Lung (tissue), 16 donors: Measurements from ENCODE around the gene GSTM4. TPM values are rescaled to one million over a fixed set of nuclear protein-coding genes. Genes with fewer than 3 reads are reported as not detected.

Experiments used
- ATAC-seq: fragments of 200-7000 bp; cut with Tn5 transposase; one replicate; pipeline ENCODE4 v1.9.1; 2020; ENCODE audit warnings: moderate number of reproducible peaks; ENCODE audit not compliant: insufficient read depth, low FRiP score
- DNase-seq, 3 donors: peaks; one replicate each; pipeline ENCODE4 v3.0.0-alpha.2; 2013 to 2017
- H3K27ac ChIP-seq, 2 donors: one replicate each; pipeline ENCODE4 v1.5.1; 2013; ENCODE audit warnings: mild to moderate bottlenecking in 2 of 2, moderate library complexity in 2 of 2, control low read depth in 1 of 2, inconsistent platforms in 1 of 2, low read depth in 1 of 2, low read length in 1 of 2
- H3K27me3 ChIP-seq, 3 donors: one replicate each; pipeline ENCODE4 v1.5.1; 2013; ENCODE audit warnings: low read length in 2 of 3; ENCODE audit not compliant: control insufficient read depth in 3 of 3, insufficient read depth in 3 of 3
- H3K36me3 ChIP-seq, 4 donors: one replicate each; pipeline ENCODE4 v1.5.1; 2013; ENCODE audit warnings: low read length in 4 of 4, mild to moderate bottlenecking in 1 of 4, moderate library complexity in 1 of 4; ENCODE audit not compliant: control insufficient read depth in 4 of 4, insufficient read depth in 4 of 4
- H3K4me1 ChIP-seq, 5 donors: one replicate each; pipeline ENCODE4 v1.5.1; 2013; ENCODE audit warnings: low read length in 5 of 5, mild to moderate bottlenecking in 2 of 5, moderate library complexity in 1 of 5; ENCODE audit not compliant: control insufficient read depth in 5 of 5, insufficient read depth in 5 of 5
- H3K4me3 ChIP-seq: one replicate; pipeline ENCODE4 v1.5.1; 2013; ENCODE audit warnings: mild to moderate bottlenecking, control low read depth, moderate library complexity
- H3K9ac ChIP-seq, 2 donors: one replicate each; pipeline ENCODE4 v1.5.1; 2013; ENCODE audit warnings: low read length in 2 of 2, control low read depth in 1 of 2; ENCODE audit not compliant: insufficient read depth in 1 of 2
- H3K9me3 ChIP-seq, 4 donors: one replicate each; pipeline ENCODE4 v1.5.1; 2013; ENCODE audit warnings: low read length in 3 of 4, mild to moderate bottlenecking in 1 of 4, moderate library complexity in 1 of 4; ENCODE audit not compliant: control insufficient read depth in 4 of 4, insufficient read depth in 3 of 4
- CTCF ChIP-seq: IDR thresholded peaks from 2 replicates; pipeline ENCODE4 v1.5.1; 2012; ENCODE audit warnings: mild to moderate bottlenecking; ENCODE audit errors: control extremely low read depth, extremely low read depth
- WGBS, 2 donors: extraction: QIAGEN DNeasy Blood & Tissue Kit; methylation state at CpG; one replicate each; pipeline ENCODE4 v1.1.7; 2013; 5-methylcytosine and 5-hydroxymethylcytosine counted together
- long read RNA-seq, 5 donors: transcript quantifications; one replicate each; lab custom pipeline, GENCODE V29; 2026
- polyA plus RNA-seq, 2 donors: library from polyadenylated mRNA; stranded (reverse); fragments of 200-250 nt; gene quantifications; one replicate each; pipeline ENCODE4 v1.2.1, GENCODE V29; 2013
- total RNA-seq, 2 donors: library from RNA; depleted of rRNA in 1 of 2; stranded (reverse); fragments of >200 nt in 1 of 2; gene quantifications; one replicate each; pipeline ENCODE4 v1.2.1, GENCODE V29; 2014 to 2021
- donor health status: control.
- donor health status: control.
- donor health status: Bipolar disorder and iron deficiency.
- donor health status: healthy.
- donor health status: DM: yes; HTN: yes; CAD: no.

GSTM4 gene
- 10 to 100 TPM; 18.6 to 19.7 TPM for total RNA-seq
- 10 to 100 TPM in 1 of 2 donors, 1 to 10 TPM in 1; 8.8 to 17.1 TPM for polyA plus RNA-seq
- long read RNA-seq, donor 1, transcript GSTM4-204 (8 exons, 1,412 nt): major isoform, 10 of 13 reads
- long read RNA-seq, donor 1, partial matches to known transcripts: 0 of 13 reads
- long read RNA-seq, donor 1, other reads (novel, unspliced or antisense): 0 of 13 reads
- long read RNA-seq, donor 2, partial matches to known transcripts: 0 of 1 reads
- long read RNA-seq, donor 2, other reads (novel, unspliced or antisense): 0 of 1 reads
- long read RNA-seq, donor 3, partial matches to known transcripts: 0 of 5 reads
- long read RNA-seq, donor 3, other reads (novel, unspliced or antisense): 0 of 5 reads
- long read RNA-seq, donor 4, partial matches to known transcripts: 11 of 25 reads
- long read RNA-seq, donor 4, other reads (novel, unspliced or antisense): 12 of 25 reads
- long read RNA-seq, donor 5, transcript GSTM4-204 (8 exons, 1,412 nt): major isoform, 12 of 18 reads
- long read RNA-seq, donor 5, partial matches to known transcripts: 0 of 18 reads
- long read RNA-seq, donor 5, other reads (novel, unspliced or antisense): 0 of 18 reads

- peak within 1 kb of the TSS; percentile 37 to 81 for H3K9ac ChIP-seq
Measured at GRCh38 chr1:109655615-109656519, at the start of gene GSTM4. Gene GSTM4 (plus strand): TSS chr1:109656099. CDS start chr1:109656390, 291 bp downstream.

GRCh38 chr1:109609881-109610280, 46.0 kb upstream of the GSTM4 start:
- no peak overlapping the region for H3K4me3 ChIP-seq
- no peak overlapping the region for H3K27ac ChIP-seq
- H3K27me3 ChIP-seq: peaks cover 0 to 8% (median 0%) of the 10 kb centered on the region in 3 donors
- peaks cover 0 to 7% (median 0%) of the 10 kb centered on the region in 5 donors for H3K4me1 ChIP-seq
- 96 to 97% methylated on average over 3 of the region's 3 CpGs for WGBS, 2 donors
- H3K9me3 ChIP-seq: no peaks in the 10 kb centered on the region
- ATAC-seq (no peak), DNase-seq (no peak)
- no peaks in the 10 kb centered on the region for H3K36me3 ChIP-seq
- H3K9ac ChIP-seq: no peak overlapping the region
- TF ChIP-seq CTCF: no peak

More at GRCh38 chr1:109655615-109656519, at the start of gene GSTM4:
- H3K27ac ChIP-seq: peak within 1 kb of the TSS; percentile 75 to 83
- DNase-seq (peak; percentile 87 to 88 (median 88)), ATAC-seq (peak; percentile 92)
- peaks cover 0 to 8% (median 5%) of the 10 kb centered on the region in 5 donors for H3K4me1 ChIP-seq
- no peaks in the 10 kb centered on the region for H3K9me3 ChIP-seq
- 0 to 2% methylated on average over 54 of the region's 54 CpGs for WGBS, 2 donors
- peaks cover 0 to 10% (median 1%) of the 10 kb centered on the region in 4 donors for H3K36me3 ChIP-seq
- H3K4me3 ChIP-seq: peak within 1 kb of the TSS; percentile 62
- no peak for TF ChIP-seq CTCF
- H3K27me3 ChIP-seq: no peaks in the 10 kb centered on the region

GRCh38 chr1:109610609-109611307, 45.1 kb upstream of the GSTM4 start:
- WGBS, 2 donors: 69 to 93% methylated on average over 3 of the region's 3 CpGs
- H3K4me3 ChIP-seq: no peak overlapping the region
- peaks cover 0 to 7% (median 0%) of the 10 kb centered on the region in 5 donors for H3K4me1 ChIP-seq
- no peak for DNase-seq
- H3K27me3 ChIP-seq: peaks cover 0 to 8% (median 0%) of the 10 kb centered on the region in 3 donors
- H3K9ac ChIP-seq: no peak overlapping the region
- H3K27ac ChIP-seq: no peak overlapping the region
- H3K9me3 ChIP-seq: no peaks in the 10 kb centered on the region
- no peak for ATAC-seq
- no peak for TF ChIP-seq CTCF
- no peaks in the 10 kb centered on the region for H3K36me3 ChIP-seq
